CD4-positive, alpha-beta T cell treated with Interferon gamma for 1 hour (primary cell): Measurements from ENCODE around the gene ART3.
A peak's percentile ranks its signal among the peaks of the same experiment; 100 is the strongest.

Experiments used
- DNase-seq: peaks from one replicate; pipeline ENCODE4 v3.0.0-alpha.2; 2020

Gene ART3

GRCh38 chr4:76074993-76075600, 588 bp downstream of the ART3 start:
- no peak for DNase-seq

GRCh38 chr4:76078033-76078613, 3.6 kb downstream of the ART3 start:
- no peak for DNase-seq

- no peak for DNase-seq
These were observed 9.0 kb downstream of the ART3 start for GRCh38 chr4:76083386-76083988.

- DNase-seq, result no peak
These were observed 10.0 kb downstream of the ART3 start for GRCh38 chr4:76084542-76084941.

GRCh38 chr4:76087007-76087769, 12.7 kb downstream of the ART3 start:
- no peak for DNase-seq

GRCh38 chr4:76088719-76089118, 14.2 kb downstream of the ART3 start:
- no peak for DNase-seq

- DNase-seq, result peak; percentile 68
These were observed 15.8 kb downstream of the ART3 start for GRCh38 chr4:76090241-76090691.

GRCh38 chr4:76091052-76091451, 16.5 kb downstream of the ART3 start:
- no peak for DNase-seq

- DNase-seq, result no peak
These were observed 21.1 kb downstream of the ART3 start for GRCh38 chr4:76095568-76095967.

GRCh38 chr4:76096076-76096475, 21.6 kb downstream of the ART3 start:
- no peak for DNase-seq

GRCh38 chr4:76105652-76106051, 31.1 kb downstream of the ART3 start:
- no peak for DNase-seq

- DNase-seq, result no peak
These were observed 31.9 kb downstream of the ART3 start for GRCh38 chr4:76106442-76106841.

GRCh38 chr4:76108467-76109181, 34.1 kb downstream of the ART3 start:
- DNase-seq, result no peak

- no peak for DNase-seq
These were observed 42.3 kb downstream of the ART3 start for GRCh38 chr4:76116821-76117220.

GRCh38 chr4:76117536-76117935, 43.0 kb downstream of the ART3 start:
- no peak for DNase-seq

GRCh38 chr4:76120199-76120598, 45.7 kb downstream of the ART3 start:
- DNase-seq, result no peak

GRCh38 chr4:76125816-76126215, 51.3 kb downstream of the ART3 start:
- DNase-seq, result no peak

GRCh38 chr4:76127754-76128153, 53.2 kb downstream of the ART3 start:
- DNase-seq, result no peak

- DNase-seq, result no peak
These were observed 66.7 kb downstream of the ART3 start for GRCh38 chr4:76141241-76141640.

GRCh38 chr4:76144546-76144945, 70.0 kb downstream of the ART3 start:
- no peak for DNase-seq

- peak; percentile 38 for DNase-seq
These were observed 73.1 kb downstream of the ART3 start for GRCh38 chr4:76147454-76148141.

- peak; percentile 93 for DNase-seq
These were observed 73.8 kb downstream of the ART3 start, which contains the start of gene NUP54 for GRCh38 chr4:76148142-76148865. TSS of gene NUP54 (minus strand) at chr4:76148397. CDS start at chr4:76148374, 23 bp downstream.
